ENCODE data around the gene OR10P1. TPM values are rescaled to one million over a fixed set of nuclear protein-coding genes. Genes with fewer than 3 reads are reported as not detected.

OR10P1 gene
- polyA plus RNA-seq, 3 donors = not detected

DNA sequence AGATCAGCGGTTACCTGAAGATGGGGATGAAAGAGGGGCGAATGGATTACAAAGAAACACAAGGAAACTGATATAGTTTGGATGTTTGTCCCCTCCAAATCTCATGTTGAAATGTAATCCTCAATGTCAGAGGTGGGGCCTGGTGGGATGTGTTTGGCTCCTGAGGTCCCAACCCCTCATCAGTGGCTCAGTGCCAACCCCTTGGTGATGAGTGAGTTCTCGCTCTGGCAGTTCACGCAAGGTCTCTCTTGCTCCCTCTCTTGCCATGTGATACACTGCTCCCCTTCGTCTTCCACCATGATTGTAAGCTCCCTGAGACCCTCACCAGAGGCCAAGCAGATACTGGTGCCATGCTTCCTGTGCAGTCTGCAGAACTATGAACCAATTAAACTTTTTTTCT lies 43.0 kb downstream of the OR10P1 start:
- 82 to 88% (median 87%) methylated on average over 5 of the region's 5 CpGs for WGBS, 3 donors

DNA sequence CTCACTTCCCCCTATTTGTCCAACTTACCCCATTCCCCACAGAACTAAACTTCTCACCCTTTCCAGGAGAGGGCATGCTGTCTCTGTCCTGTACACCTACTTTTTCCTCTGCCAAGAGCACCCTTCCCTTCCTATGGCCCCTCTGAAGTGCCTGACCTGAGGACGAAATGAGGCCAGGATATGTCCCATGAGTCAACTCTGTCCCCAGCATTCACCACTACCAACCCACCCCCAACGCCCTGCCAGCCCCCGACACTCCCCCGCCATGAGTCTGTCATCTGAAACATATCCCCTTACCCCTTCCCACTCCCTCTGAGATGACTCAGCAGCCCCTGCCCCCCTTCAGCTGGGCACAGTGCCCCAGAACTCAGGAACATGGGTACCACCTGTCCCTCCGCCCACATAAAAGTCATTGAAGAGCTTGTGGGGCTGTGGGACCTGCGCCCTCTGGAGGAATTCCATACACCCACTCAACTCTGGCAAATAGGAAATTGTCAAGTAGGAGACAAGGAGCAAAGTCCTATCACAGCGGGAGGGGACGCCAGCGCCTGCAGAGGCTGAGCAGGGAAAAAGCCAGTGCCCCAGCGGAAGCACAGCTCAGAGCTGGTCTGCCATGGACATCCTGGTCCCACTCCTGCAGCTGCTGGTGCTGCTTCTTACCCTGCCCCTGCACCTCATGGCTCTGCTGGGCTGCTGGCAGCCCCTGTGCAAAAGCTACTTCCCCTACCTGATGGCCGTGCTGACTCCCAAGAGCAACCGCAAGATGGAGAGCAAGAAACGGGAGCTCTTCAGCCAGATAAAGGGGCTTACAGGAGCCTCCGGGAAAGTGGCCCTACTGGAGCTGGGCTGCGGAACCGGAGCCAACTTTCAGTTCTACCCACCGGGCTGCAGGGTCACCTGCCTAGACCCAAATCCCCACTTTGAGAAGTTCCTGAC lies 44.7 kb downstream of the OR10P1 start:
- WGBS, 3 donors = 9 to 11% (median 9%) methylated on average over 17 of the region's 17 CpGs
- H3K27ac ChIP-seq (ENCODE audit: low read depth, low read length) = no peak overlapping the region

More for the DNA sequence above, 43.0 kb downstream of the OR10P1 start:
- H3K27ac ChIP-seq (ENCODE audit: low read depth, low read length) = no peak overlapping the region

GRCh38 chr12:55682087-55682796 lies 45.5 kb downstream of the OR10P1 start:
- WGBS, 3 donors = 71 to 83% (median 82%) methylated on average over 13 of the region's 13 CpGs
- H3K27ac ChIP-seq (ENCODE audit: low read depth, low read length) = no peak overlapping the region

- no peak overlapping the region for H3K27ac ChIP-seq (ENCODE audit: low read depth, low read length)
- 89 to 93% (median 92%) methylated on average over 7 of the region's 7 CpGs for WGBS, 3 donors
Measured at GRCh38 chr12:55683676-55684075, 47.0 kb downstream of the OR10P1 start.

DNA sequence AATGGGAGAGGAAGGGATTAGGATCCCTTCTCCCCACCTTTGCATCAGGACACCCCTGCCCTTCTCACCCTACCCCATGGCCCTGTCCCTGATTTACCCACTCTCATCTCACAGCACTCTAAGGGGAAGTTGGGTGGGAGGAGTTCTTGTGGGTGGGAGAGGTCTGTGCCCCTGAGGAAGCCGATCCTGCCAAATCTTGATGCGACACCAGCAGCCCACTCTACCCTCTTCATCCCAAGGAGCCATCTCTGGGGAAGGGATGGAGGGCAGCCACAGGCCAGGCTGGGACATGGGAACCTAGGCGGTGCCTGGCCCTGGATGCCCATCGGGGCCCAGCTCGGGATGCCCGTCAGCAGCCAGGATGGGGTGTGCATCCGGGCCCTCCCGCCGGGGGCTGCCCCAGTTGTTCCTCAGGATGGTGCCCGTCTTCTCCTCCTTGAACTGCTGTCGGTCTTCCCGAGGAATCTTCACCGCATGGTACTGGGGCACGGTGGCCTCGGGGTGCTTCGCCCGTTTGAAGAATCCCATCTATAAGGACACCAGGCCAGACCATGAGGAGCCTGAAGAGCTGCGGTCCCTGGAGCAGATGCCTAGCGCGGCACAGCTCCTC lies 48.2 kb downstream of the OR10P1 start:
- no peak overlapping the region for H3K27ac ChIP-seq (ENCODE audit: low read depth, low read length)
- 92 to 95% (median 93%) methylated on average over 16 to 20 of the region's 20 CpGs for WGBS, 3 donors

DNA sequence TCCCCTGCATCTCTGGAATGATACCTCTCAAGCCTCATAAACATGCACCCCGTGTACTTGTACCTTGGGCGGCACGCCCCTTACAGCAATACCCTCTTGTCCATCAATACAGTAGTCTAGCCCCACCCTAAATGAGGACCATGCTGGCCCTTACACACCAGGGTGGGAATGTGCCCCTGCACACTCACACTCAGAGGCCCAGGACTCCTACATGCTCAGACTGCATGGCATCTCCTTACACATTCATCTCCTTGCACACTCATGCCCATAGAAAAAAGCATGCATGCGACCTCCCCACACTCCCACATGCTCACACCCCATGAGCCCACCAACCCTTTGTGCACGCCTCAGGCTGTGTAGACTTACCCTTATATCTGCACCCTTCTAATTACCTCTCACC lies 49.0 kb downstream of the OR10P1 start:
- whole genome bisulfite sequencing, 3 donors = 90 to 94% (median 93%) methylated on average over 5 of the region's 5 CpGs
- no peak overlapping the region for H3K27ac ChIP-seq (ENCODE audit: low read depth, low read length)

DNA sequence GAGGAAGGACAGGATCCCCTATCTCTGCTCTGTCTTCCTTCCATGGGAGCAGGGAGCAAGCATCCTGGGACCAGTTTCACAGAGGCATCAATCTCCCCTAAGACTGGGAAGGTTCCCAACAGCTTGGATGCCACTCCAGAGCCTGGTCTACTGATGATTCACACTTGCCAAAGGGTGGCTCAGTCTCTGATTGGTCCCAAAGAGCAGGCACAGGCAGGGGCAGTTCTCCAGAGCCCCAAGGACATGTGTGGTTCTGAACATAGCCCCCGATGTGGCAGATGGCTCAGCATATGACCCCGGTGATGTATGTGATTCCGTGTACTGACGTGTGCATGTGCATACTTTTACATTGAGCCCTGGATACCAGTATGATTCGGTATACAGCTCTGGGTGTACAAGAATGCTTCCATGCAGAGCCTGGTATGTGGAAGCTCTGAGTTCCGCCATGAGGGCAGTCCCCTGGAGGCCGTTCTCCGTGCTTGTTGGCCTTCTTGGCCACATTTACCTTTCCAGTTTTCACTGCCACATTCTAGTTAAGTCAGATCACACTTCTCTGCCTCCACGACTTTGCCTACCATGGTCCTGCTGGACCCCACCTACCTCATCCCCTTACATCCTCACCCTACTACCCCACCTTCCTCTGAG lies 49.8 kb downstream of the OR10P1 start:
- WGBS, 3 donors = 86 to 91% (median 87%) methylated on average over 9 of the region's 9 CpGs
- H3K27ac ChIP-seq (ENCODE audit: low read depth, low read length) = no peak overlapping the region

Other genes starting within 250 kb of the OR10P1 start
- not detected for gene OR6C65, start 236.4 kb upstream of the OR10P1 start, polyA plus RNA-seq
- not detected for gene OR6C76, start 210.6 kb upstream of the OR10P1 start, polyA plus RNA-seq
- gene OR6C2, start 192.8 kb upstream of the OR10P1 start, polyA plus RNA-seq = not detected
- gene OR6C70, start 166.8 kb upstream of the OR10P1 start, polyA plus RNA-seq = not detected
- gene OR6C68, start 144.5 kb upstream of the OR10P1 start, polyA plus RNA-seq = not detected
- gene OR6C4, start 87.3 kb upstream of the OR10P1 start, polyA plus RNA-seq = not detected
- gene OR2AP1, start 64.4 kb upstream of the OR10P1 start, polyA plus RNA-seq = not detected
- gene ITGA7, start 71.0 kb downstream of the OR10P1 start, polyA plus RNA-seq = 100 to 1,000 TPM in 2 of 3 donors, 10 to 100 TPM in 1; 71.2 to 591 (median 227) TPM
- 100 to 1,000 TPM; 103 to 323 (median 288) TPM for gene BLOC1S1, start 79.2 kb downstream of the OR10P1 start, polyA plus RNA-seq
- gene RDH5, start 83.5 kb downstream of the OR10P1 start, polyA plus RNA-seq = 100 to 1,000 TPM in 1 of 3 donors, 10 to 100 TPM in 1, 1 to 10 TPM in 1; 9.1 to 172 (median 48.9) TPM
- gene CD63, start 92.1 kb downstream of the OR10P1 start, polyA plus RNA-seq = 1,000 to 10,000 TPM in 2 of 3 donors, 100 to 1,000 TPM in 1; 611 to 1,583 (median 1,331) TPM
- gene GDF11, start 106.2 kb downstream of the OR10P1 start, polyA plus RNA-seq = 10 to 100 TPM in 1 of 3 donors, 1 to 10 TPM in 2; 1.5 to 10.2 (median 2.2) TPM
- gene SARNP, start 180.8 kb downstream of the OR10P1 start, polyA plus RNA-seq = 10 to 100 TPM; 40.8 to 85.6 (median 65.7) TPM
- gene ORMDL2, start 181.1 kb downstream of the OR10P1 start, polyA plus RNA-seq = 10 to 100 TPM; 18.8 to 63.0 (median 27.2) TPM
- gene DNAJC14, start 192.7 kb downstream of the OR10P1 start, polyA plus RNA-seq = 10 to 100 TPM; 10.6 to 17.5 (median 15.2) TPM
- 100 to 1,000 TPM in 1 of 3 donors, 10 to 100 TPM in 1, 1 to 10 TPM in 1; 4.4 to 100 (median 39.6) TPM for gene MMP19, start 206.0 kb downstream of the OR10P1 start, polyA plus RNA-seq